ENCODE data around the gene DEFB124.
"Not testable (repeated sequence)": the region's sequence is repeated elsewhere in the genome, so short reads cannot be mapped to it uniquely, and the experiment has no call there.

DEFB124 gene

GRCh38 chr20:31474758-31475427, at the start of gene DEFB124, which contains the start of gene REM1:
DEFB124 (minus strand) TSS chr20:31475127; CDS start chr20:31473013, 2,114 bp downstream.
REM1 (plus strand) TSS chr20:31475288; CDS start chr20:31476446, 1,158 bp downstream.
- DNase-seq: no peak

GRCh38 chr20:31523361-31524283, 48.7 kb upstream of the DEFB124 start:
- DNase-seq: no peak

GRCh38 chr20:31522731-31523130, 47.8 kb upstream of the DEFB124 start:
- DNase-seq: no peak

- DNase-seq: not testable (repeated sequence)
Observed at GRCh38 chr20:31521267-31521666, 46.3 kb upstream of the DEFB124 start.

GRCh38 chr20:31517373-31517772, 42.4 kb upstream of the DEFB124 start:
- peak; percentile 17 for DNase-seq

GRCh38 chr20:31516651-31517050, 41.7 kb upstream of the DEFB124 start:
- DNase-seq: no peak

GRCh38 chr20:31516166-31516565, 41.2 kb upstream of the DEFB124 start:
- no peak for DNase-seq

- DNase-seq: no peak
Observed at GRCh38 chr20:31515775-31516107, 40.8 kb upstream of the DEFB124 start.

- DNase-seq: no peak
Observed at GRCh38 chr20:31515072-31515774, 40.3 kb upstream of the DEFB124 start.

- peak; percentile 60 for DNase-seq
Observed at GRCh38 chr20:31514154-31515071, 39.5 kb upstream of the DEFB124 start, which contains the start of gene HM13. HM13 (plus strand) TSS chr20:31514442; CDS start chr20:31514552, 110 bp downstream.

GRCh38 chr20:31508517-31509244, 33.8 kb upstream of the DEFB124 start:
- DNase-seq: no peak

GRCh38 chr20:31505903-31506302, 31.0 kb upstream of the DEFB124 start:
- DNase-seq: no peak

GRCh38 chr20:31502884-31503673, 28.2 kb upstream of the DEFB124 start:
- DNase-seq: peak; percentile 38

- DNase-seq: no peak
Observed at GRCh38 chr20:31500527-31500926, 25.6 kb upstream of the DEFB124 start.

GRCh38 chr20:31497838-31498540, 23.1 kb upstream of the DEFB124 start:
- no peak for DNase-seq

- DNase-seq: no peak
Observed at GRCh38 chr20:31496761-31497295, 21.9 kb upstream of the DEFB124 start.

GRCh38 chr20:31494131-31494530, 19.2 kb upstream of the DEFB124 start:
- no peak for DNase-seq

- DNase-seq: no peak
Observed at GRCh38 chr20:31490752-31491151, 15.8 kb upstream of the DEFB124 start.

- no peak for DNase-seq
Observed at GRCh38 chr20:31489152-31489551, 14.2 kb upstream of the DEFB124 start.

GRCh38 chr20:31488115-31488514, 13.2 kb upstream of the DEFB124 start:
- no peak for DNase-seq
